HepG2 (cell line): ENCODE measurements around the gene IFNA17.
A peak's percentile ranks its signal among the peaks of the same experiment; 100 is the strongest.
"Not testable (repeated sequence)": the region's sequence is repeated elsewhere in the genome, so short reads cannot be mapped to it uniquely, and the experiment has no call there.

Experiments
- FOXO4 ChIP-seq: sonication (generic); formaldehyde crosslinking; conservative IDR thresholded peaks from 2 replicates; pipeline ENCODE4 v1.8.1; 2023; ENCODE audit warnings: missing genetic modification reagents
- MATR3 ChIP-seq: sonication (generic); formaldehyde crosslinking; IDR thresholded peaks from 2 replicates; pipeline ENCODE4 v1.4.0; 2020; ENCODE audit warnings: missing genetic modification reagents
- MEF2D ChIP-seq: sonication (generic); formaldehyde crosslinking; IDR thresholded peaks from 2 replicates; pipeline ENCODE4 v1.5.1; 2020; ENCODE audit warnings: mild to moderate bottlenecking, missing genetic modification reagents
- POLR2A ChIP-seq, 2 experiments: IDR thresholded peaks; 2 replicates each; pipeline ENCODE4 v1.6.1; 2011; ENCODE audit warnings: low read depth in 2 of 2, low read length in 2 of 2, mild to moderate bottlenecking in 1 of 2, moderate library complexity in 1 of 2; ENCODE audit not compliant: insufficient read depth in 1 of 2
- SP4 ChIP-seq: sonication (generic); formaldehyde crosslinking; IDR thresholded peaks from 2 replicates; pipeline ENCODE4 v1.8.1; 2023; ENCODE audit warnings: mild to moderate bottlenecking, missing genetic modification reagents
- USF2 ChIP-seq, 2 experiments: sonication (generic) in 1 of 2; formaldehyde crosslinking in 1 of 2; IDR thresholded peaks; 2 replicates each; pipeline versions ENCODE4 v1.5.1 to v1.6.1; 2011 to 2020; ENCODE audit warnings: borderline replicate concordance in 1 of 2, low read depth in 1 of 2, low read length in 1 of 2, mild to moderate bottlenecking in 1 of 2, missing genetic modification reagents in 1 of 2, moderate library complexity in 1 of 2
- ZNF660 ChIP-seq: sonication (generic); formaldehyde crosslinking; IDR thresholded peaks from 2 replicates; pipeline ENCODE4 v1.5.1; 2020; ENCODE audit warnings: mild to moderate bottlenecking, low read depth, missing genetic modification reagents, borderline replicate concordance
- TF ChIP-seq, protein P1 (sequence below): sonication (generic); formaldehyde crosslinking; IDR thresholded peaks from 2 replicates; pipeline ENCODE4 v1.4.0; 2020; ENCODE audit warnings: missing genetic modification reagents
- TF ChIP-seq, protein P2 (sequence below): sonication (generic); formaldehyde crosslinking; IDR thresholded peaks from 2 replicates; pipeline ENCODE4 v1.5.0; 2020; ENCODE audit warnings: mild to moderate bottlenecking, missing genetic modification reagents, moderate library complexity
- TF ChIP-seq, protein P3 (sequence below): sonication (generic); formaldehyde crosslinking; IDR thresholded peaks from 2 replicates; pipeline ENCODE4 v1.4.0; 2020; ENCODE audit warnings: low read depth, missing genetic modification reagents

GRCh38 chr9:21235468-21236359 lies 7.7 kb upstream of the IFNA17 start:
- TF ChIP-seq, protein P1, sequence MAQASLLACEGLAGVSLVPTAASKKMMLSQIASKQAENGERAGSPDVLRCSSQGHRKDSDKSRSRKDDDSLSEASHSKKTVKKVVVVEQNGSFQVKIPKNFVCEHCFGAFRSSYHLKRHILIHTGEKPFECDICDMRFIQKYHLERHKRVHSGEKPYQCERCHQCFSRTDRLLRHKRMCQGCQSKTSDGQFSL (CRISPR knock-in tag), result not testable (repeated sequence)
- TF ChIP-seq, protein P2, sequence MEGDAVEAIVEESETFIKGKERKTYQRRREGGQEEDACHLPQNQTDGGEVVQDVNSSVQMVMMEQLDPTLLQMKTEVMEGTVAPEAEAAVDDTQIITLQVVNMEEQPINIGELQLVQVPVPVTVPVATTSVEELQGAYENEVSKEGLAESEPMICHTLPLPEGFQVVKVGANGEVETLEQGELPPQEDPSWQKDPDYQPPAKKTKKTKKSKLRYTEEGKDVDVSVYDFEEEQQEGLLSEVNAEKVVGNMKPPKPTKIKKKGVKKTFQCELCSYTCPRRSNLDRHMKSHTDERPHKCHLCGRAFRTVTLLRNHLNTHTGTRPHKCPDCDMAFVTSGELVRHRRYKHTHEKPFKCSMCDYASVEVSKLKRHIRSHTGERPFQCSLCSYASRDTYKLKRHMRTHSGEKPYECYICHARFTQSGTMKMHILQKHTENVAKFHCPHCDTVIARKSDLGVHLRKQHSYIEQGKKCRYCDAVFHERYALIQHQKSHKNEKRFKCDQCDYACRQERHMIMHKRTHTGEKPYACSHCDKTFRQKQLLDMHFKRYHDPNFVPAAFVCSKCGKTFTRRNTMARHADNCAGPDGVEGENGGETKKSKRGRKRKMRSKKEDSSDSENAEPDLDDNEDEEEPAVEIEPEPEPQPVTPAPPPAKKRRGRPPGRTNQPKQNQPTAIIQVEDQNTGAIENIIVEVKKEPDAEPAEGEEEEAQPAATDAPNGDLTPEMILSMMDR (CRISPR knock-in tag), result peak; percentile 65
- not testable (repeated sequence) for TF ChIP-seq POLR2A (IDR thresholded peaks at IDR 0.05; ENCODE audit: insufficient read depth in 1 of 2, low read depth in 2 of 2, low read length in 2 of 2); MATR3; ZNF660; MEF2D (CRISPR knock-in tag); USF2 (IDR thresholded peaks at IDR 0.05; ENCODE audit: low read depth, low read length); USF2 (CRISPR knock-in tag; IDR thresholded peaks at IDR 0.05; ENCODE audit: borderline replicate concordance); FOXO4 (CRISPR knock-in tag); SP4 (CRISPR knock-in tag)
- TF ChIP-seq, protein P3, sequence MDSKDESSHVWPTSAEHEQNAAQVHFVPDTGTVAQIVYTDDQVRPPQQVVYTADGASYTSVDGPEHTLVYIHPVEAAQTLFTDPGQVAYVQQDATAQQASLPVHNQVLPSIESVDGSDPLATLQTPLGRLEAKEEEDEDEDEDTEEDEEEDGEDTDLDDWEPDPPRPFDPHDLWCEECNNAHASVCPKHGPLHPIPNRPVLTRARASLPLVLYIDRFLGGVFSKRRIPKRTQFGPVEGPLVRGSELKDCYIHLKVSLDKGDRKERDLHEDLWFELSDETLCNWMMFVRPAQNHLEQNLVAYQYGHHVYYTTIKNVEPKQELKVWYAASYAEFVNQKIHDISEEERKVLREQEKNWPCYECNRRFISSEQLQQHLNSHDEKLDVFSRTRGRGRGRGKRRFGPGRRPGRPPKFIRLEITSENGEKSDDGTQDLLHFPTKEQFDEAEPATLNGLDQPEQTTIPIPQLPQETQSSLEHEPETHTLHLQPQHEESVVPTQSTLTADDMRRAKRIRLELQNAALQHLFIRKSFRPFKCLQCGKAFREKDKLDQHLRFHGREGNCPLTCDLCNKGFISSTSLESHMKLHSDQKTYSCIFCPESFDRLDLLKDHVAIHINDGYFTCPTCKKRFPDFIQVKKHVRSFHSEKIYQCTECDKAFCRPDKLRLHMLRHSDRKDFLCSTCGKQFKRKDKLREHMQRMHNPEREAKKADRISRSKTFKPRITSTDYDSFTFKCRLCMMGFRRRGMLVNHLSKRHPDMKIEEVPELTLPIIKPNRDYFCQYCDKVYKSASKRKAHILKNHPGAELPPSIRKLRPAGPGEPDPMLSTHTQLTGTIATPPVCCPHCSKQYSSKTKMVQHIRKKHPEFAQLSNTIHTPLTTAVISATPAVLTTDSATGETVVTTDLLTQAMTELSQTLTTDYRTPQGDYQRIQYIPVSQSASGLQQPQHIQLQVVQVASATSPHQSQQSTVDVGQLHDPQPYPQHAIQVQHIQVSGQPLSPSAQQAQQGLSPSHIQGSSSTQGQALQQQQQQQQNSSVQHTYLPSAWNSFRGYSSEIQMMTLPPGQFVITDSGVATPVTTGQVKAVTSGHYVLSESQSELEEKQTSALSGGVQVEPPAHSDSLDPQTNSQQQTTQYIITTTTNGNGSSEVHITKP, result not testable (repeated sequence)
